Gastrocnemius medialis (tissue), 4 donors: Measurements from ENCODE around the gene PRKAG2.

Source experiments
- POLR2A ChIP-seq, 2 donors: fragments of 450-650 bp; IDR thresholded peaks; one replicate each; pipeline ENCODE4 v1.6.1; 2017; ENCODE audit warnings: antibody characterized with exemption in 2 of 2, mild to moderate bottlenecking in 2 of 2, moderate library complexity in 2 of 2
- TF ChIP-seq, protein P1 (sequence below), 5 experiments: fragments of 450-650 bp in 3 of 5; fragments of 200-600 bp in 2 of 5; sonication (generic) in 2 of 5; IDR thresholded peaks in 4 of 5; conservative IDR thresholded peaks in 1 of 5; 1 replicate in 4 of 5; 2 replicates in 1 of 5; pipeline ENCODE4 v1.5.1; 2016 to 2019; ENCODE audit warnings: antibody characterized with exemption in 5 of 5, mild to moderate bottlenecking in 3 of 5, moderate library complexity in 3 of 5

DNA sequence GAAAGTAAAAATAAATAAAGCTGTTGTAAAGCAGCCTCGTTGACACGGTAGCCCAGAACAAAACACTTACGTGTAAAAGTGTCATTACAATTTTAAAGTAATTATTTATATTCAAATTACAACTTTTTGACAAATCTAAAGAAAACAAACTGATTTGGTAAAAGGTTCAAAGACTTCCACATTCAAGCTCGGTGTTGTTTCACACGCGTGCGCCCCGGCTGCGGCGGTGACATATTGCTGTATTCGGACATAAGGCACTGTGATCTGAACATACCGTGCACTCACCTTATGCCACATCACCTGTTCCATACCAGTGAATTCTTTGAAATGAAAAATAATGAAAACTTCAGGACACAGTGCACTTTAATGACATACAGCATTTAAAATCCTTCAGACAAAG lies 320.3 kb downstream of the PRKAG2 start:
- TF ChIP-seq, protein P1, sequence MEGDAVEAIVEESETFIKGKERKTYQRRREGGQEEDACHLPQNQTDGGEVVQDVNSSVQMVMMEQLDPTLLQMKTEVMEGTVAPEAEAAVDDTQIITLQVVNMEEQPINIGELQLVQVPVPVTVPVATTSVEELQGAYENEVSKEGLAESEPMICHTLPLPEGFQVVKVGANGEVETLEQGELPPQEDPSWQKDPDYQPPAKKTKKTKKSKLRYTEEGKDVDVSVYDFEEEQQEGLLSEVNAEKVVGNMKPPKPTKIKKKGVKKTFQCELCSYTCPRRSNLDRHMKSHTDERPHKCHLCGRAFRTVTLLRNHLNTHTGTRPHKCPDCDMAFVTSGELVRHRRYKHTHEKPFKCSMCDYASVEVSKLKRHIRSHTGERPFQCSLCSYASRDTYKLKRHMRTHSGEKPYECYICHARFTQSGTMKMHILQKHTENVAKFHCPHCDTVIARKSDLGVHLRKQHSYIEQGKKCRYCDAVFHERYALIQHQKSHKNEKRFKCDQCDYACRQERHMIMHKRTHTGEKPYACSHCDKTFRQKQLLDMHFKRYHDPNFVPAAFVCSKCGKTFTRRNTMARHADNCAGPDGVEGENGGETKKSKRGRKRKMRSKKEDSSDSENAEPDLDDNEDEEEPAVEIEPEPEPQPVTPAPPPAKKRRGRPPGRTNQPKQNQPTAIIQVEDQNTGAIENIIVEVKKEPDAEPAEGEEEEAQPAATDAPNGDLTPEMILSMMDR (IDR thresholded peaks at IDR 0.05 in 4 of 5, conservative IDR thresholded peaks at IDR 0.05 in 1 of 5), result no peak
- no peak for TF ChIP-seq POLR2A (IDR thresholded peaks at IDR 0.05)
